Transverse colon (tissue), 4 donors: Measurements from ENCODE around the gene PPM1H.

Source experiments
- POLR2A ChIP-seq: fragments of 450-650 bp; IDR thresholded peaks from one replicate; pipeline ENCODE4 v1.6.1; 2016; ENCODE audit warnings: antibody characterized with exemption, mild to moderate bottlenecking, moderate library complexity
- POLR2AphosphoS5 ChIP-seq, 3 donors: sonication (generic); formaldehyde crosslinking; IDR thresholded peaks; one replicate each; pipeline ENCODE4 v1.6.1; 2016; ENCODE audit warnings: antibody characterized with exemption in 3 of 3
- TF ChIP-seq, protein P1 (sequence below), 5 experiments: fragments of 200-600 bp in 3 of 5; fragments of 450-650 bp in 2 of 5; sonication (generic) in 3 of 5; IDR thresholded peaks; 1 replicate in 2 of 5; 2 replicates in 3 of 5; pipeline ENCODE4 v1.5.1; 2016 to 2017; ENCODE audit warnings: antibody characterized with exemption in 5 of 5, inconsistent platforms in 3 of 5, mild to moderate bottlenecking in 2 of 5, moderate library complexity in 1 of 5

DNA sequence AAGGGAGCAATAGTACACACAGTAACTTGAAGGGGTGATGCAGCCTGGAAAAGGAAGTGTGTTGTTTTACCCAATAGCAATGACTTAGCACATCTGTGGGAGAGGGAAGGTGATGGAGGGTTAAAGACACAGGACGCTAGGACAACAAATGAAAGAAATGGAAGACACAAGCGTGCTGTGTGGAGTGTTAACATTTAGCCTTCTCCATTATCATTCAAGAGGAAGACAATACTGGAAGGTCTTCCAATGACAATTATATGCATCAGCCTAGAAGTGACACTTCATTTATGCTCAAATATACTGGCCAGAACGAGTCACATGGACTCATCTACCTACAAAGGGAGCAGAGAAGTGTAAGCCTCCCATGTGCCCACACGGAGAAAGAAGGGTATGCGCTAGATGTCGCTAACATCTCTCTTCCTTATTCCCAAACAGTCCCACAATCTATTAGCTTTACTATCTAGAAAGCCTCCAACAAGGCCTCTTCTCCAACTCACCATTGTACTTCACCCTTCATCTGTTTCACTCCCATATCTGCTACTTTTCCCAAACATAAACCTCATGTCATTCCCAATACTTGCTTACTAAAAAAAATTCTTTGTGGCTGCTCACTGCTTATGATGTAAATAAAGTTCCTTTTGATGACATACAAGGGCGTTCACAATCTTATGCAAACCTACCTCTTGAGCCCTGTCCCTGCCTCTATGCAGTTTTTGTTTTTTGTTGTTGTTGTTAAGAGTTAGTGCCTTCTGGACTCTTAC, 20.3 kb downstream of the PPM1H start:
- TF ChIP-seq, protein P1, sequence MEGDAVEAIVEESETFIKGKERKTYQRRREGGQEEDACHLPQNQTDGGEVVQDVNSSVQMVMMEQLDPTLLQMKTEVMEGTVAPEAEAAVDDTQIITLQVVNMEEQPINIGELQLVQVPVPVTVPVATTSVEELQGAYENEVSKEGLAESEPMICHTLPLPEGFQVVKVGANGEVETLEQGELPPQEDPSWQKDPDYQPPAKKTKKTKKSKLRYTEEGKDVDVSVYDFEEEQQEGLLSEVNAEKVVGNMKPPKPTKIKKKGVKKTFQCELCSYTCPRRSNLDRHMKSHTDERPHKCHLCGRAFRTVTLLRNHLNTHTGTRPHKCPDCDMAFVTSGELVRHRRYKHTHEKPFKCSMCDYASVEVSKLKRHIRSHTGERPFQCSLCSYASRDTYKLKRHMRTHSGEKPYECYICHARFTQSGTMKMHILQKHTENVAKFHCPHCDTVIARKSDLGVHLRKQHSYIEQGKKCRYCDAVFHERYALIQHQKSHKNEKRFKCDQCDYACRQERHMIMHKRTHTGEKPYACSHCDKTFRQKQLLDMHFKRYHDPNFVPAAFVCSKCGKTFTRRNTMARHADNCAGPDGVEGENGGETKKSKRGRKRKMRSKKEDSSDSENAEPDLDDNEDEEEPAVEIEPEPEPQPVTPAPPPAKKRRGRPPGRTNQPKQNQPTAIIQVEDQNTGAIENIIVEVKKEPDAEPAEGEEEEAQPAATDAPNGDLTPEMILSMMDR (IDR thresholded peaks at IDR 0.05): no peak
- TF ChIP-seq POLR2AphosphoS5 (IDR thresholded peaks at IDR 0.05) (no peak), POLR2A (no peak)
